ENCODE results near the gene FGD6.
"Not testable (repeated sequence)": the region's sequence is repeated elsewhere in the genome, so short reads cannot be mapped to it uniquely, and the experiment has no call there.

Gene FGD6

GRCh38 chr12:95173392-95174251, 43.6 kb downstream of the FGD6 start:
- no peak for DNase-seq

- no peak for DNase-seq
Measured at GRCh38 chr12:95169368-95169767, 47.9 kb downstream of the FGD6 start.

GRCh38 chr12:95168746-95169145, 48.5 kb downstream of the FGD6 start:
- no peak for DNase-seq

- no peak for DNase-seq
Measured at GRCh38 chr12:95164656-95165055, 52.6 kb downstream of the FGD6 start.

- DNase-seq = no peak
Measured at GRCh38 chr12:95158919-95159318, 58.3 kb downstream of the FGD6 start.

GRCh38 chr12:95151821-95152220, 65.4 kb downstream of the FGD6 start:
- no peak for DNase-seq

GRCh38 chr12:95151406-95151805, 65.9 kb downstream of the FGD6 start:
- no peak for DNase-seq

GRCh38 chr12:95150501-95150900, 66.8 kb downstream of the FGD6 start:
- DNase-seq = no peak

- DNase-seq = no peak
Measured at GRCh38 chr12:95147866-95148265, 69.4 kb downstream of the FGD6 start.

- DNase-seq = no peak
Measured at GRCh38 chr12:95146769-95147168, 70.5 kb downstream of the FGD6 start.

- no peak for DNase-seq
Measured at GRCh38 chr12:95143621-95144205, 73.6 kb downstream of the FGD6 start.

GRCh38 chr12:95142431-95143151, 74.7 kb downstream of the FGD6 start:
- DNase-seq = no peak

- no peak for DNase-seq
Measured at GRCh38 chr12:95141310-95141709, 76.0 kb downstream of the FGD6 start.

GRCh38 chr12:95138031-95138430, 79.2 kb downstream of the FGD6 start:
- not testable (repeated sequence) for DNase-seq

- DNase-seq = no peak
Measured at GRCh38 chr12:95136598-95136997, 80.7 kb downstream of the FGD6 start.

GRCh38 chr12:95134085-95134484, 83.2 kb downstream of the FGD6 start:
- DNase-seq = no peak

- no peak for DNase-seq
Measured at GRCh38 chr12:95131589-95132340, 85.5 kb downstream of the FGD6 start.

- DNase-seq = no peak
Measured at GRCh38 chr12:95130096-95130495, 87.2 kb downstream of the FGD6 start.

- no peak for DNase-seq
Measured at GRCh38 chr12:95129115-95129514, 88.2 kb downstream of the FGD6 start.

- DNase-seq = no peak
Measured at GRCh38 chr12:95126736-95127135, 90.5 kb downstream of the FGD6 start.

- no peak for DNase-seq
Measured at GRCh38 chr12:95126076-95126475, 91.2 kb downstream of the FGD6 start.

GRCh38 chr12:95124106-95124505, 93.2 kb downstream of the FGD6 start:
- DNase-seq = no peak

GRCh38 chr12:95118788-95119179, 98.5 kb downstream of the FGD6 start:
- no peak for DNase-seq

All from stimulated activated CD4-positive, alpha-beta T cell treated with anti-CD3 and anti-CD28 coated beads, Interleukin-15, amount 100 ng/mL, for 24 hours (primary cell).